Measurements from ENCODE around the gene CCL16. TPM values are rescaled to one million over a fixed set of nuclear protein-coding genes. Genes with fewer than 3 reads are reported as not detected.

Gene CCL16
- total and polyA plus RNA-seq, 11 donors = 0.19 TPM; not detected in 10

DNA sequence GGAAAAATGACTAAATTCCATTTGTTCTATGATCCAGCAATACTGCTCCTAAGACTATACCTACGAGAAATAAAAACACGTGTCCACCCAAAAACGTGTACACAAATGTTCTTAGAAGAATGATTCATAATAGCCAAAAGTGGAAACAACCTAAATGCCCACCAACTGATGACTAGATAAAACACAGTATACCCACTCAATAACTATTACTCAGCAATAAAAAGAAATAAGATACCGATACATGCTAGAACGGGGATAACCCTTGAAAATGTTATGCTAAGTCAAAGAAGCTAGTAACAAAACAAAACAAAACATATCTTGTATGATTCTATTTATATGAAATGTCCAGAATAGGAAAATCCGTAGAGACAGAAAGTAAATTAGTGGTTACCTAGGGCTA is 17.6 kb downstream of the CCL16 start:
- no peak for ATAC-seq
- intact Hi-C loops (cut with DNase I) = no loop called here
- no peak for TF ChIP-seq POLR2A (IDR thresholded peaks at IDR 0.05)
- TF ChIP-seq, protein P1, sequence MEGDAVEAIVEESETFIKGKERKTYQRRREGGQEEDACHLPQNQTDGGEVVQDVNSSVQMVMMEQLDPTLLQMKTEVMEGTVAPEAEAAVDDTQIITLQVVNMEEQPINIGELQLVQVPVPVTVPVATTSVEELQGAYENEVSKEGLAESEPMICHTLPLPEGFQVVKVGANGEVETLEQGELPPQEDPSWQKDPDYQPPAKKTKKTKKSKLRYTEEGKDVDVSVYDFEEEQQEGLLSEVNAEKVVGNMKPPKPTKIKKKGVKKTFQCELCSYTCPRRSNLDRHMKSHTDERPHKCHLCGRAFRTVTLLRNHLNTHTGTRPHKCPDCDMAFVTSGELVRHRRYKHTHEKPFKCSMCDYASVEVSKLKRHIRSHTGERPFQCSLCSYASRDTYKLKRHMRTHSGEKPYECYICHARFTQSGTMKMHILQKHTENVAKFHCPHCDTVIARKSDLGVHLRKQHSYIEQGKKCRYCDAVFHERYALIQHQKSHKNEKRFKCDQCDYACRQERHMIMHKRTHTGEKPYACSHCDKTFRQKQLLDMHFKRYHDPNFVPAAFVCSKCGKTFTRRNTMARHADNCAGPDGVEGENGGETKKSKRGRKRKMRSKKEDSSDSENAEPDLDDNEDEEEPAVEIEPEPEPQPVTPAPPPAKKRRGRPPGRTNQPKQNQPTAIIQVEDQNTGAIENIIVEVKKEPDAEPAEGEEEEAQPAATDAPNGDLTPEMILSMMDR (IDR thresholded peaks at IDR 0.05) = no peak
- H3K36me3 ChIP-seq = no peaks in the 10 kb centered on the region
- no peak for DNase-seq
- H3K27ac ChIP-seq = no peak overlapping the region
- peaks cover 0 to 18% (median 8%) of the 10 kb centered on the region in 9 donors for H3K27me3 ChIP-seq
- H3K4me1 ChIP-seq = no peaks in the 10 kb centered on the region
- WGBS, 4 donors = 81 to 89% (median 85%) methylated on average over 6 of the region's 6 CpGs
- H3K9me3 ChIP-seq = no peaks in the 10 kb centered on the region
- H3K4me3 ChIP-seq = no peak overlapping the region

DNA sequence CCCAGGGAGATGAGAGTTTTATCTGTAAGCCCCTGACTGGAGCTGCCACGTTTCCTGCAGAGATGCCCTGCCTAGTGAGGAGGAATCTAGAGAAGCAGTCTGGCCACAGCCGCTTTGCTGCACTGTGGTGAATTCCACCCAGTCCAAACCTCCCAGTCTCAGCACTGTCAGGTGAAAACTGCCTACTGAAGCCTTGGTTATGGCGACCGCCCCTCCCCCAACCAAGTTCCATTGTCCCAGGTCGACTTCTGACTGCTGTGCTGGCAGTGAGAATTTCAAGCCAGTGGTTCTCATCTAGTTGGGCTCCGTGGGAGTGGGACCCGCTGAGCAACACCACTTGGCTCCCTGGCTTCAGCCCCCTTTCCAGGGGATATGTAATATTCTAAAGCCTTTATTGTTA is 27.6 kb downstream of the CCL16 start:
- H3K27ac ChIP-seq = no peak overlapping the region
- H3K9me3 ChIP-seq = peaks cover 0 to 2% (median 0%) of the 10 kb centered on the region in 12 donors
- H3K4me1 ChIP-seq = no peaks in the 10 kb centered on the region
- DNase-seq (no peak), ATAC-seq (no peak)
- 44 to 68% (median 47%) methylated on average over 7 of the region's 7 CpGs for WGBS, 4 donors
- no peak overlapping the region for H3K4me3 ChIP-seq
- TF ChIP-seq POLR2A (IDR thresholded peaks at IDR 0.05) = no peak
- TF ChIP-seq, protein P1 (IDR thresholded peaks at IDR 0.05) = no peak
- no peaks in the 10 kb centered on the region for H3K36me3 ChIP-seq
- peaks cover 0 to 16% (median 0%) of the 10 kb centered on the region in 9 donors for H3K27me3 ChIP-seq
- intact Hi-C loops (cut with DNase I) = loop anchor here in 2 of 10 donors (10.0 kb wide), 2 partner anchors 59 to 1211 kb away; no protein-coding TSS in a partner anchor

DNA sequence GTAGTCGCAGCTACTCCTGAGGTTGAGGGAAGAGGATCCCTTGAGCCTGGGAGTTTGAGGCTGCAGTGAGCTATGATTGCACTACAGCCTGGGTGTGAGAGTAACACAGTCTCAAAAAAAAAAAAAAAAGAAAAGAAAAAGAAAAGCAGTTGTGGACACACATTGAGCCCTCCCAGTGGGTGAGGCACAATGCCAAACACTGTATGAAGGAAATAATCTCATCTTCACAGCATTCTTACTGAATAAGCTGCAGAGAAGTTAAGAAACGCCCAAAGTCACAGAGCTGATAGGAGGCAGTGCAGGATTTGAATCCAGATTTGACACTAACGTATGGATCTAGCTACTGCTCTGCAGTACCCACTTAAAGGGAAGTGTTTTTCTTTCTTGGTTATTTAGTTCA is 31.9 kb downstream of the CCL16 start:
- Histone ChIP-seq H3K4me1 (no peaks in the 10 kb centered on the region), H3K9me3 (no peaks in the 10 kb centered on the region), H3K36me3 (no peaks in the 10 kb centered on the region), H3K4me3 (no peak overlapping the region), H3K27ac (no peak overlapping the region), H3K27me3 (peaks cover 0 to 4% (median 0%) of the 10 kb centered on the region in 9 donors)
- intact Hi-C loops (cut with DNase I) = no loop called here
- WGBS, 4 donors = 60 to 71% (median 66%) methylated on average over 3 of the region's 3 CpGs
- ATAC-seq (no peak), DNase-seq (no peak)
- no peak for TF ChIP-seq POLR2A (IDR thresholded peaks at IDR 0.05)
- TF ChIP-seq, protein P1 (IDR thresholded peaks at IDR 0.05) = no peak

DNA sequence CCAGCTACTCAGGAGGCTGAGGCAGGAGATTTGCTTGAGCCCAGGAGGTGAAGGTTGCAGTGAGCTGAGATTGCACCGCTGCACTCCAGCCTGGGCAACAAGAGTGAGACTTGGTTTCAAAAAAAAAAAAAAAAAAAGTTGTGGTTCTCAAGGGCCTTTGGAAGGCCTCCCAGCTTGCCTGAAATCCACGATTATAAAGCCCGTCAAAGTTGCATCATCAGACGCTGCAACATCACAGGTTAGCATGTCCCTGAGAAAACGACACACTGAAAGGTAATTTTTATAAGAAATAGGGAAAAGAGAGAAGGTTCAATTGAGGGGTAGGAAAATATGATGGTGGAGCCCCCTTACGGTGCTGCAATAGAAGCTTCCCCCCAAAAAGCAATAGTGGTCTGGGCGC is 33.2 kb downstream of the CCL16 start:
- TF ChIP-seq POLR2A (IDR thresholded peaks at IDR 0.05) = no peak
- TF ChIP-seq, protein P1 (IDR thresholded peaks at IDR 0.05) = no peak
- 90 to 96% (median 93%) methylated on average over 7 of the region's 7 CpGs for WGBS, 4 donors
- no peaks in the 10 kb centered on the region for H3K36me3 ChIP-seq
- intact Hi-C loops (cut with DNase I) = no loop called here
- H3K9me3 ChIP-seq = no peaks in the 10 kb centered on the region
- DNase-seq (no peak), ATAC-seq (no peak)
- no peaks in the 10 kb centered on the region for H3K4me1 ChIP-seq
- no peak overlapping the region for H3K4me3 ChIP-seq
- H3K27me3 ChIP-seq = peaks cover 0 to 7% (median 0%) of the 10 kb centered on the region in 9 donors
- H3K27ac ChIP-seq = no peak overlapping the region
